Stimulated activated CD4-positive, alpha-beta T cell treated with anti-CD3 and anti-CD28 coated beads, Interleukin-2, amount 100 ng/mL, for 24 hours (primary cell): ENCODE measurements around the gene TANK.
A peak's percentile ranks its signal among the peaks of the same experiment; 100 is the strongest.
"Not testable (repeated sequence)": the region's sequence is repeated elsewhere in the genome, so short reads cannot be mapped to it uniquely, and the experiment has no call there.

ENCODE experiments used
- DNase-seq, 2 donors: peaks; one replicate each; pipeline ENCODE4 v3.0.0-alpha.2; 2020

Gene TANK

GRCh38 chr2:161279230-161279815 is 119.1 kb downstream of the TANK start:
- DNase-seq, result not testable (repeated sequence)

- DNase-seq, result peak; percentile 38 to 46
Measured at GRCh38 chr2:161280906-161281323, 120.7 kb downstream of the TANK start.

GRCh38 chr2:161281615-161282310 is 121.5 kb downstream of the TANK start:
- not testable (repeated sequence) for DNase-seq

- DNase-seq, result not testable (repeated sequence)
Measured at GRCh38 chr2:161282311-161282644, 122.0 kb downstream of the TANK start.

GRCh38 chr2:161283926-161284325 is 123.7 kb downstream of the TANK start:
- no peak for DNase-seq
